ENCODE measurements around the gene MTRF1.
"Not testable (repeated sequence)": the region's sequence is repeated elsewhere in the genome, so short reads cannot be mapped to it uniquely, and the experiment has no call there.

Gene MTRF1

DNA sequence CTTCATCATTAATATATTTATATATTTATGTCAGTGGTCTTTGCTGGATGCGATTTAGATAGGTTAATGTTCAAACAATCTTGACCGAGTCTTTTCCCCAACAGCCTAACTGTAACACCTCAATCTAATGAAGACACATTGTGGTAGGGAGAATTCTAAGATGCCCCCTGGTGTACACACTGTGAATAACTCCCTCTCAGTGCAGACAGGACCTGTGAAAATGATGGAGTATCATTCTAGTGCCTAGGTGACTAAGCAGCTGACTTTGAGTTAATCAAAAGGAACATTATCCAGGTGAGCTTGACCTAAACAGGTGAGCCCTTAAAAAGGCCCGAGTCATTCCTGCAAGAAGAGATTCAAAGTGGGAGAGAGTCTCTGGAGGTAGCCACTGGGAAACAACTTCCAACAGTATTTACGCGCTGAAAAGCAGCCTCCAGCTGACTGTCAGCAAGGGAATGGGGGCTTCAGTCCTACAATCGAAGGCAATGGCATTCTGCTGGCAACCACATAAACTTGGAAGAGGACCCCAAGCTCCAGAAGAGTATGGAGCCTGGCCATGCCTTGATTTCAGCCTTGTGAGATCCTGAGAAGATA lies 41.0 kb downstream of the MTRF1 start:
- DNase-seq (ENCODE audit: low read depth): peak; percentile 9

DNA sequence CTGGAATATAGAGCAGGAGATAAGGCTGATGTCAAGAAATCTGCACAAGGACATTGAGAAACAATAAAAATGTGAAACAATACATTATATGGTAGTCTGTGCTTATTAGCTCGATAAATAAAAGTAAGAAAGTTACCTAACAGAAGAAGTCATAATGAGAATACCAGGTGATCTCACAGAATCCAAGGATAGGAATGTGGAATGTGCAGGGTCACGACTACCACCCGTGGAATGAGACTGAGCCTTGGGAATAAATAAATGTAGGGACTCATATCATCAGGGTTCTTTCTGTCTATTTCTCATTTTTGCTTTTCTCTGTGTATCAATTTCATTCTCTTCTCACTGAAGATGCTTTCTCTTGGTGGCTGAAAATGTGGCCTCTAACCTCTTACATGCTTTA lies 43.0 kb downstream of the MTRF1 start:
- DNase-seq (ENCODE audit: low read depth): no peak

DNA sequence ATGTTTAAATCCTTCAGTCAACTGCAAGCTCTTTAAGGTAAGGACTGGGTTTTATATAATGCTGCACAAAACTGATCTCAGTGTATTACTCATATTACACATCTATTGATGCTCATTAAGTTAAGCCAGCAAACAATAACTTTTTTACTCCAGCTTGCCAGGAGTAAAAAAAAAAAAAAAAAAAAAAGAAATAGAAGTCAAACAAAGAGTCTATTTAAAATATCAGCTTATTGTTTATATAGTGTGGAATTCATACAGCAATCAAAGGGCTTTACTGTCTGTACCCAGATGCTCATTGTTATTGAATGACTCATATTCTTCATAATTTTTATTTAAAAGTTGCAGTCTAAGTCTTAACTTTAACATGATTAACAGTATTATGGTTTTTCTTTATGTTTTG lies 47.2 kb downstream of the MTRF1 start:
- DNase-seq (ENCODE audit: low read depth): no peak

DNA sequence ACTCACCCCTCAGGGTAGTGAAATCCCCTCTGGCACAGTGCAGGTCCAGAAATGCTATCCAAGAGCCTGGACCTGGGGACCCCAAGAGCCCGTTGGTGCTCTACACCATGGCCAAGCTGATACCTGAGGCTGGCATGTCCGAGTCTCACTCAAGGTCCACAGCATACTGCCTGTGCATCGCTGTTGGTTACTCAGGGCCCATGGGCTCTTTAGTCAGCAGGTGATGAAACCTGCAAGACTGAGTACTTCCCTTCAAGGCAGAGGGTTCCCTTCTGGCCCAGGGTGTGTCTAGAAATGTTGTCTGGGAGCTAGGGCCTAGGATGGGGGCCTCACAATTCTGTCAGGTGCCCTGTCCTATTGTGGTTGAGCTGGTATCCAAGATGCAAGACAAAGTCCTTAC lies 49.5 kb downstream of the MTRF1 start:
- no peak for DNase-seq (ENCODE audit: low read depth)

GRCh38 chr13:41213316-41213715 lies 50.1 kb downstream of the MTRF1 start:
- DNase-seq (ENCODE audit: low read depth): no peak

DNA sequence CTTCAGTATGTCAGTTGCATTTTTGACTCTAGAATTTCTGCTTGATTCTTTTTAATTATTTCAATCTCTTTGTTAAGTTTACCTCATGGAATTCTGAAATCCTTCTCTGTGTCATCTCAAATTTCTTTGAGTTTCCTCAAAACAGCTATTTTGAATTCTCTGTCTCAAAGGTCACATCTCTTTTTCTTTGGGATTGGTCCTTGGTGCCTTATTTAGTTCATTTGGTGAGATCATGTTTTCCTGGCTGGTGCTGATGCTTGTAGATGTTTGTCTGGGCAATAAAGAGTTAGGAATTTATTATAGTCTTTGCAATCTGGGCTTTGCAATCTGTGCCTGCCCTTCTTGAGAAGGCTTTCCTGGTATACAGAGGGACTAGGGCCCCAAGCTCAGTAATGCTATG lies 50.5 kb downstream of the MTRF1 start:
- no peak for DNase-seq (ENCODE audit: low read depth)

- DNase-seq (ENCODE audit: low read depth): no peak
Measured at GRCh38 chr13:41211062-41211461, 52.3 kb downstream of the MTRF1 start.

GRCh38 chr13:41206467-41206866 lies 56.9 kb downstream of the MTRF1 start:
- DNase-seq (ENCODE audit: low read depth): no peak

- DNase-seq (ENCODE audit: low read depth): no peak
Measured at GRCh38 chr13:41203810-41204209, 59.6 kb downstream of the MTRF1 start.

DNA sequence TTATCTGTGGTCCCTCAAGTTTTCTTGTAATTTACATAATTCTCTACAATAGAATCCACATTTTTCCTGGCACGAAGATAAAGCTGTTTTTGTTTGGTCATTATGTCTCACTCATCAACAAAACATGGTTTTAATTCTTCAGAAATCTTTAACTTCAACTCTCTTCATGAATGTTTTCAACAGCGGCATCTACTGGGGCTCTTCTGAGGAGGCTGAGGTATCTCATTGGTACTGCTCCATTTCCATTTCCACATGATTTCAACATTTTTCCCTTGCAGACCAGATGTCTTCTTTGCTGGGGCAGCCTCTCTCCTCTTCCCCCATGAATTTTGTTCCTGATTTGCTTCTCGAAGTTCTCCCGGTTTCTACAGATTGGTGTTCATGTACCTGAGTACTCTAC lies 63.2 kb downstream of the MTRF1 start:
- DNase-seq (ENCODE audit: low read depth): no peak

GRCh38 chr13:41199526-41199925 lies 63.9 kb downstream of the MTRF1 start:
- DNase-seq (ENCODE audit: low read depth): no peak

DNA sequence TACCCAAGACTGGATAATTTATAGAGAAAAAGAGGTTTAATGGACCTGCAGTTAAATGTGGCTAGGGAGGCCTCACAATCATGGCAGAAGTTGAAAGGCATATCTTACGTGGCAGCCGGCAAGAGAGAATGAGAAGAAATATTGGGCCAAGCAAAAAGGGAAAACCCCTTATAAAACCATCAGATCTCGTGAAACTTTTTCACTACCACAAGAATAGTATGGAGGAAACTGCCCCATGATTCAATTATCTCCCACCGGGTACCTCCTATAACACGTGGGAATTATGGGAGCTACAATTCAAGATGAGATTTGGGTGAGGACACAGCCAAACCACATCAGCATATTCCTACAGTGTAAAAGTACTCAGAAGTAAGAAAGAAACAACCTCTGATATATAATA lies 64.3 kb downstream of the MTRF1 start:
- no peak for DNase-seq (ENCODE audit: low read depth)

- no peak for DNase-seq (ENCODE audit: low read depth)
Measured at GRCh38 chr13:41196620-41197019, 66.8 kb downstream of the MTRF1 start.

- no peak for DNase-seq (ENCODE audit: low read depth)
Measured at GRCh38 chr13:41196011-41196410, 67.4 kb downstream of the MTRF1 start.

- DNase-seq (ENCODE audit: low read depth): peak; percentile 20
Measured at GRCh38 chr13:41193919-41194824, 69.2 kb downstream of the MTRF1 start, which contains the start of gene KBTBD7. KBTBD7 (minus strand) TSS chr13:41194569; CDS start chr13:41194257, 312 bp downstream.

DNA sequence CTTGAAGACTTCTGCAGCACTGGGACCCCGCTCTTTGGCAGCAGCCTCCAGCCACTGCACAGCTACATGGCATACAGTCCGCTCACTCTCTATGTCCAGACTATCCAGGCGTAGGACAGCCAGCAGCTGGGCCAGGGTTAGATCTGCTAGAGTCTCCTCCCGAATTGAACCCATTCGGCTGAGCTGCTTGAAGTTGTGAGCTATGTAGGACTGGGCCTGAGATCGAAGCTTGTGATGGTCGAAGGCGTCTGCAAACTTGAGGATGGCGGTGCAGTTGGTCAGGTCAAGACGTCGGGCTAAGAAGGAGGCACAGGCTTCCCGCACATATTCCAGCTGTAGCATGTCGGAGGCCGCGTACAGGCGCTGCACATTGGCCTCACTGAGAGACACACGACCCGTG lies 69.9 kb downstream of the MTRF1 start:
- DNase-seq (ENCODE audit: low read depth): no peak

GRCh38 chr13:41188584-41188983 lies 74.8 kb downstream of the MTRF1 start:
- no peak for DNase-seq (ENCODE audit: low read depth)

GRCh38 chr13:41186481-41186880 lies 76.9 kb downstream of the MTRF1 start:
- DNase-seq (ENCODE audit: low read depth): no peak

DNA sequence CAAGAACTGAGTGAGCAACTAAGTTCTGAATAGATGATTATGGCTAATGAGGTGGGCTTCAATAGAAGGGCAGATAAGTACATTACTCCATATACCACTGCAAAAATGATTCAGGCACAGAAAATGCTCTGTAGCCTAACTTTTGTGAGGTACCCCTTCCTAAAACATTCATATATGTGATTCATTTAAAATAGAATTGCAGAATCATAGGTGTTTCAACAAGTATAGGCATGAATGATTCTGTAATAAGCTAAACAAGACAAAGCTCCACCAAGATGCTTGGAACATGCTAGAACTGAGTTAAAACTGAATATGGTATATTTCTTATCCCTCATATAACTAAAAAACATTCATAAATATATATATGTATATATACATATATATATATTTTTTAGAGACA lies 81.1 kb downstream of the MTRF1 start:
- DNase-seq (ENCODE audit: low read depth): no peak

DNA sequence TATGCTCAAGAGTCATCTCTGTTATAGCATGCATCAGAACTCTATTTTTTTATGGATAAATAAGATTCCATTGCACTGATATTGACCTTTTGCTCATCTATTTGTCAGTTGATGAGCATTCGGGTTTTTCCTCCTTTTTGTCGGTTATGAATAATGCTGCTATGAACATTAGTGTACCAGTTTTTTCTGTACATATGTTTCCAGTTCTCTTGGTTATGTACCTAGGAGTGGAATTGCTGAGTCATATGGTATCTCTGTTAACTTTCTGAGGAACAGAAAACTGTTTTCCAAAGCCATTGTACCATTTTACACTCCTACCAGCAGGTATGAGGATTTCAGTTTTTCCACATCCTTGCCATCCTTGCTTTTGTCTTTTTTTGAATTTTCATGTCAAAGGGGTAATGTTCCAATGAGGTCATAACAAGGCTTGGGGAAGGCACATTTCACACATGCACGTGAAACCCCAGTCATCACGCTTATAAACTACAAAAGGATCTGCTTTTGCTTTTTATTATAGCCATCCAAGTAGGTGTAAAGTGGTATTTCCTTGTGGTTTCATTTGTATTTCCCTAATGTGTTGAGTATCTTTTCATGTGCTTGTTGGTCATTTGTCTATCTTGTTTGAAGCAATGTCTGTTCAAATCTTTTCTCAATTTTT lies 83.7 kb downstream of the MTRF1 start:
- DNase-seq (ENCODE audit: low read depth): no peak

DNA sequence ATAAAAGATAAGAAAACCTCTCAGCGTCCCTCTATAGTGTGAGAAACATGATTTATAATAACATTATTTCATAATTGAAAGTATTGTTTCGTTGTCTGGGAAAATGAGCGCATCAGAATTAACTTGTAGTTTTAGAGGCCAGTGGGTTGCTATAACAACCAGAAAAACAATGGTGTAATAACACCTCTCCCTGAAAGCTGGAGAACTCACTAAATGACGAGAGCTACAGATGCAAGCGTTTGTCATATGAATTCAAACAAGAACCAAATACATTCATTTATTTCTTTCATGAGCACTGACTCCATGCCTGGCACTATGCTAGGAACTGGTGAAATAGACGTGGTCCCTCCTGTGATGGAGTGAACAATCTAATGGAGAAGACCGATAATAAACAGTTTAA lies 85.3 kb downstream of the MTRF1 start:
- DNase-seq (ENCODE audit: low read depth): no peak

- DNase-seq (ENCODE audit: low read depth): no peak
Measured at GRCh38 chr13:41177616-41178015, 85.8 kb downstream of the MTRF1 start.

DNA sequence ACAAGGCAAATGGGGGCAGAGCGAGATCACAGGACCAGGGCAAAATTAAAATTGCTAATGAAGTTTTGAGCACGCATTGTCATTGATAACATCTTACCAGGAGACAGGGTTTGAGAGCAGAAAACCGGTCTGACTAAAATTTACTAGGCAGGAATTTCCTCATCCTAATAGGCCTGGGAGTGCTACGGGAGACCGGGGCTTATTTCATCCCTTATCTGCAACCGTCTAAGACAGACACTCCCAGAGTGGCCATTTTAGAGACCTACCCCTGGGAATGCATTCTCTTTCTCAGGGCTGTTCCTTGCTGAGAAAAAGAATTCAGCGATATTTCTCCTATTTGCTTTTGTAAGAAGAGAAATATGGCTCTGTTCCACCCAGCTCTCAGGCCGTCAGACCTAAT lies 87.8 kb downstream of the MTRF1 start:
- not testable (repeated sequence) for DNase-seq (ENCODE audit: low read depth)
